Kidney epithelial cell (primary cell): ENCODE data around the gene ATP11C. TPM values are rescaled to one million over a fixed set of nuclear protein-coding genes. Genes with fewer than 3 reads are reported as not detected.

Source experiments
- DNase-seq: peaks from one replicate; pipeline ENCODE4 v3.0.0-alpha.2; 2010; ENCODE audit warnings: low read depth
- H3K27me3 ChIP-seq: 2 replicates; pipeline ENCODE4 v1.6.0; 2011; ENCODE audit warnings: low read length; ENCODE audit not compliant: control insufficient read depth, insufficient read depth
- H3K36me3 ChIP-seq: 2 replicates; pipeline ENCODE4 v1.5.1; 2011; ENCODE audit warnings: low read length; ENCODE audit not compliant: control insufficient read depth, insufficient read depth
- H3K4me3 ChIP-seq: 2 replicates; pipeline ENCODE4 v1.5.1; 2011; ENCODE audit warnings: low read depth, mild to moderate bottlenecking, control low read depth, low read length
- total RNA-seq: library from RNA; depleted of rRNA; stranded (reverse); fragments of >200 nt; gene quantifications from 2 replicates; pipeline ENCODE4 v1.2.3, GENCODE V29; 2015
- TF ChIP-seq, protein P1 (sequence below): IDR thresholded peaks from 2 replicates; pipeline ENCODE4 v1.5.1; 2011; ENCODE audit warnings: mild to moderate bottlenecking, moderate library complexity, low read length, control low read depth, inconsistent platforms; ENCODE audit not compliant: insufficient read depth, poor library complexity, severe bottlenecking

ATP11C gene
- total RNA-seq, 1 donor from 2014 or later: 32.4 TPM

DNA sequence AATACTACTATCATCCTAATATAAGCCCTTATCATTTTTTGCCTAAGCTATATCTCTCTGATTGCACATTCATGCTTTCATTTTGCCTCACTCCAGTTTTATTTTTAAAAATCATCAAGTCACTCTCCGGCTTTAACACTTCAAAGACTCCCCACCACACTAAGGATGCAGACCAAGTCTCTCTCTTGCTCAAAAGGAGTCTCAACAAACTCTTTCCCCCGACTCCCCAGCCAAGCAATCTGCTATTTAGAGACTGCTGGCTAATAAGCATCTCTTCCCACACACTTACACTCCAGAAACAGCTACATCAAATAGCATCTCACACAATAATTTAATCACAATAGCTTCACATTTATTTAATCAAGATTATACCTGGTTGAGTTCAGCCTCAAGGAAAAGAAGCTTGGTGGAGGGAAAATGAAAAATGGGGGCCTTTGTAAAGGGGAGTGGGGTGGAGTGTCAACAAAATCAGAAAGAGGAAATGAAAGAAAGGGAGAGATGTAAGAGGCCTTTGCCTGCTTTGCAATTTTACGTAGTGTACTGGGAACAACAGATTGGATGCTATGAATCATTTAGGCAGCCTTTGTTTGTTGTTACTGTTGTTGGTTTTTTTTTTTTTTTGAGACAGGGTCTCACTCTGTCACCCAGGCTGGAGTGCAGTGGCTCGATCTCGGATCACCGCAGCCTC, 120.8 kb downstream of the ATP11C start:
- Histone ChIP-seq H3K27me3 (no peaks in the 10 kb centered on the region), H3K36me3 (no peaks in the 10 kb centered on the region), H3K4me3 (no peak overlapping the region)
- no peak for DNase-seq
- TF ChIP-seq, protein P1, sequence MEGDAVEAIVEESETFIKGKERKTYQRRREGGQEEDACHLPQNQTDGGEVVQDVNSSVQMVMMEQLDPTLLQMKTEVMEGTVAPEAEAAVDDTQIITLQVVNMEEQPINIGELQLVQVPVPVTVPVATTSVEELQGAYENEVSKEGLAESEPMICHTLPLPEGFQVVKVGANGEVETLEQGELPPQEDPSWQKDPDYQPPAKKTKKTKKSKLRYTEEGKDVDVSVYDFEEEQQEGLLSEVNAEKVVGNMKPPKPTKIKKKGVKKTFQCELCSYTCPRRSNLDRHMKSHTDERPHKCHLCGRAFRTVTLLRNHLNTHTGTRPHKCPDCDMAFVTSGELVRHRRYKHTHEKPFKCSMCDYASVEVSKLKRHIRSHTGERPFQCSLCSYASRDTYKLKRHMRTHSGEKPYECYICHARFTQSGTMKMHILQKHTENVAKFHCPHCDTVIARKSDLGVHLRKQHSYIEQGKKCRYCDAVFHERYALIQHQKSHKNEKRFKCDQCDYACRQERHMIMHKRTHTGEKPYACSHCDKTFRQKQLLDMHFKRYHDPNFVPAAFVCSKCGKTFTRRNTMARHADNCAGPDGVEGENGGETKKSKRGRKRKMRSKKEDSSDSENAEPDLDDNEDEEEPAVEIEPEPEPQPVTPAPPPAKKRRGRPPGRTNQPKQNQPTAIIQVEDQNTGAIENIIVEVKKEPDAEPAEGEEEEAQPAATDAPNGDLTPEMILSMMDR: no peak

- H3K27me3 ChIP-seq: no peaks in the 10 kb centered on the region
- H3K4me3 ChIP-seq: no peak overlapping the region
- TF ChIP-seq, protein P1: no peak
- no peak for DNase-seq
- H3K36me3 ChIP-seq: no peaks in the 10 kb centered on the region
These were observed 128.4 kb downstream of the ATP11C start for GRCh38 chrX:139804482-139804881.

DNA sequence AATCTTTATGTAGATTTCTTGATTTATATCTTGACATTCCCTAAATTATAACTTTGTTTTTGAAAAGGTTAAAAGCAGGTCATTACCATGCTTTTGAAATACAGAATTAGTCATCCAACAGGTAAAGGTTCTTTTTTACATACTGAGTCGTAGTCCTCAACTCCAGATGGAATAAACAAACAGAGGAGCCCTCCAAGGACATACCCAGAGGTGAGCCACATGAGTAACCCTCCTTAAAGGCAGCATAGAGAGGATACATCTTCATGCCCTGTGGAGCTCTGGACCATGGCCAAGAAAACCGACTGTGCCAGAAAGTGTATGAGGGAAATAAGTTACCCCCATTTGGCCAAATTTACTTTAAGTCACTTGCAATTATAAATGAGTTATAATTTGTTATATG, 129.6 kb downstream of the ATP11C start:
- Histone ChIP-seq H3K36me3 (no peaks in the 10 kb centered on the region), H3K4me3 (no peak overlapping the region), H3K27me3 (no peaks in the 10 kb centered on the region)
- TF ChIP-seq, protein P1: no peak
- no peak for DNase-seq

DNA sequence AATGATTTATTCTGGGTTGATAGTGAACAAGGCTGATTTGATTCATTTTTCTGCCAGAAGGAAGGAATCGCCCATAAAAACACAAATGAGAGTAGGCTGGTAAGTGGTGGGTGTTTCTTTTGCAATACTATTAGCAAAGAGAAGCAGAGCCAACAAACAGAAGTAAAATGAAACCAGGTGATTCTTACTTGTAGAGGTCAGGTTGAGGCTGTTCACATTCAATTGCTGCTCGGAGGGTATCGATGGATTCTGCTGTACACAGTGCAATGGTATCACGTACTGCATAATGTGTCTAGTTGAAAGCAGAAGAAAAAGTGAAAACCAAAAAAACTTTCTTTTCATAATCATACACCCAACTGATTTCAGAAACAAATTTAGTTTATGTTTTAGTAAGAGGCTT, 130.8 kb downstream of the ATP11C start:
- Histone ChIP-seq H3K36me3 (no peaks in the 10 kb centered on the region), H3K27me3 (no peaks in the 10 kb centered on the region), H3K4me3 (no peak overlapping the region)
- no peak for DNase-seq
- TF ChIP-seq, protein P1: no peak

- TF ChIP-seq, protein P1: no peak
- H3K36me3 ChIP-seq: no peaks in the 10 kb centered on the region
These were observed 131.4 kb downstream of the ATP11C start for GRCh38 chrX:139801397-139801813.

DNA sequence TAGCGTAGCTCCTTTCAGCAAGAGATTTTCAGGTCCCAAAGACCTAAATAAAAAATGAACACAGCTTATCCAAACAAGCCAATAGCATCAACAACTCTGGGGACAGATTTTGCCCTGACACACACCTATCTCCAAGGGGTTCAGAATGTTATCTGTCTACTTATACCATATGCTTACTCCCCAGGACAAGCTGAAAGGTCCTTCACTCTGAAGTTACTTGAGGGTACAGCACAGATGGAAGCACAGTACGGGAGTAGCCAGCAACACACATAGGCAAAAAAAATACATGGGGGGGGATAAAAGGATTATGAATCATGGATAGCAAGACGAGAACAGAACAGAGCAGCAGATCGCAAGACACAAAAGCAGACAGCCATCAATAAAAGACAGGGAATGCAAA, 134.2 kb downstream of the ATP11C start:
- Histone ChIP-seq H3K4me3 (no peak overlapping the region), H3K36me3 (no peaks in the 10 kb centered on the region), H3K27me3 (no peaks in the 10 kb centered on the region)
- DNase-seq: no peak
- TF ChIP-seq, protein P1: no peak

More at GRCh38 chrX:139801397-139801813, 131.4 kb downstream of the ATP11C start:
- Histone ChIP-seq H3K4me3 (no peak overlapping the region), H3K27me3 (no peaks in the 10 kb centered on the region)
- no peak for DNase-seq
